Measurements from ENCODE around the gene SCAP. TPM values are rescaled to one million over a fixed set of nuclear protein-coding genes. Genes with fewer than 3 reads are reported as not detected.
A peak's percentile ranks its signal among the peaks of the same experiment; 100 is the strongest.

Gene SCAP
- total and polyA plus RNA-seq, 4 donors = 44.1 to 91.8 (median 47.4) TPM

DNA sequence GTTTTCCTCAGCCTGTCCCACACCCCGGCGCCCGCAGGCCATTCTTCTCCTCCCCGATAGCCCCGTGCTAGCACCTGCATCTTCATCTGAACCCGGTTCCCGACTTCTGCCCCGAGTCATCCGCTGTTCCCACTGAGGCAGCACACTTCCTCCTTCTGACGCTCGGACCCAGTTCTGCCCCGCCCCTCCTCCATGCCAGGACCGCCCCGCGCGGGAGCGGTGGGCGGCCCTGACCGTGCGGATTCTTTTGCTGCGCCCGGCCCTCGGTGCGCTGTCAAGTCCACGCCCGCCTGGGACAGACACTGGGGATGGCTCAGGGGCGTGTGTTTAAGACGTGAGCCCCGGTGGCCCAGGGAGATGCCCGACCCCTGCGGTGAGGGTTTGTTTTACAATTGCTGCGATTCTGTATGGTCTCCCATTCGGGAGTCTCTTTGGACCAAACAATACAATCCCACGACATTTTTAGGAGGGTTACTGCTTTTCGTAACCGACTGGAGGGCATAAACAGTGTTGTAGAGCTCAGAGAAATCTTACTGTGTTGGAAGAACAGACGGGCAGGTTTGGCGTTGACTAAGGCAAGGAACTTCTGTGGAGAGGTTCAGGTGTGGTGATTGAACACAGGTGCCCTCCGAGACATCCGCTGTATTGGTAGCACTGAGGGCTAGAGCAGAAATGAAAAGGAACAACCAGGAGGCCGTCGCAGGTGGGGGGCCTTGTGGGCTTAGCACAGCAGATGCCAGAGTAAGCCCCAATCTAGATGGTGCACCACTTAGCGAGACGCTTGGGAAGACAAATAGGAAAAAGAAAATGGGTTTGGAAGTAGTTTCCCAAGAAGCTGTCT lies 94.2 kb downstream of the SCAP start:
- Histone ChIP-seq H3K4me3 (peak overlapping the region; percentile 93), H3K27ac (ENCODE audit: low read depth in 1 of 2, low read length in 1 of 2) (peak overlapping the region; percentile 96 to 97), H3K27me3 (ENCODE audit: control insufficient read depth in 3 of 3, insufficient read depth in 3 of 3, low read length in 2 of 3) (no peaks in the 10 kb centered on the region), H3K9ac (ENCODE audit: insufficient read depth in 1 of 2, low read length in 2 of 2) (peak overlapping the region; percentile 65 to 74), H3K9me3 (ENCODE audit: control insufficient read depth in 4 of 4, insufficient read depth in 3 of 4, low read length in 3 of 4) (no peaks in the 10 kb centered on the region), H3K36me3 (ENCODE audit: control insufficient read depth in 4 of 4, insufficient read depth in 4 of 4, low read length in 4 of 4) (peaks cover 0 to 2% (median 0%) of the 10 kb centered on the region in 4 donors), H3K4me1 (ENCODE audit: control insufficient read depth in 5 of 5, insufficient read depth in 5 of 5, low read length in 5 of 5) (peaks cover 6 to 17% (median 8%) of the 10 kb centered on the region in 5 donors)
- DNase-seq = peak; percentile 93
- WGBS, 2 donors = 7 to 10% methylated on average over 38 to 44 of the region's 44 CpGs
- TF ChIP-seq, protein P1, sequence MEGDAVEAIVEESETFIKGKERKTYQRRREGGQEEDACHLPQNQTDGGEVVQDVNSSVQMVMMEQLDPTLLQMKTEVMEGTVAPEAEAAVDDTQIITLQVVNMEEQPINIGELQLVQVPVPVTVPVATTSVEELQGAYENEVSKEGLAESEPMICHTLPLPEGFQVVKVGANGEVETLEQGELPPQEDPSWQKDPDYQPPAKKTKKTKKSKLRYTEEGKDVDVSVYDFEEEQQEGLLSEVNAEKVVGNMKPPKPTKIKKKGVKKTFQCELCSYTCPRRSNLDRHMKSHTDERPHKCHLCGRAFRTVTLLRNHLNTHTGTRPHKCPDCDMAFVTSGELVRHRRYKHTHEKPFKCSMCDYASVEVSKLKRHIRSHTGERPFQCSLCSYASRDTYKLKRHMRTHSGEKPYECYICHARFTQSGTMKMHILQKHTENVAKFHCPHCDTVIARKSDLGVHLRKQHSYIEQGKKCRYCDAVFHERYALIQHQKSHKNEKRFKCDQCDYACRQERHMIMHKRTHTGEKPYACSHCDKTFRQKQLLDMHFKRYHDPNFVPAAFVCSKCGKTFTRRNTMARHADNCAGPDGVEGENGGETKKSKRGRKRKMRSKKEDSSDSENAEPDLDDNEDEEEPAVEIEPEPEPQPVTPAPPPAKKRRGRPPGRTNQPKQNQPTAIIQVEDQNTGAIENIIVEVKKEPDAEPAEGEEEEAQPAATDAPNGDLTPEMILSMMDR (IDR thresholded peaks at IDR 0.05; ENCODE audit: control extremely low read depth, extremely low read depth) = no peak
- peak; percentile 81 for ATAC-seq (ENCODE audit: insufficient read depth, low FRiP score)

DNA sequence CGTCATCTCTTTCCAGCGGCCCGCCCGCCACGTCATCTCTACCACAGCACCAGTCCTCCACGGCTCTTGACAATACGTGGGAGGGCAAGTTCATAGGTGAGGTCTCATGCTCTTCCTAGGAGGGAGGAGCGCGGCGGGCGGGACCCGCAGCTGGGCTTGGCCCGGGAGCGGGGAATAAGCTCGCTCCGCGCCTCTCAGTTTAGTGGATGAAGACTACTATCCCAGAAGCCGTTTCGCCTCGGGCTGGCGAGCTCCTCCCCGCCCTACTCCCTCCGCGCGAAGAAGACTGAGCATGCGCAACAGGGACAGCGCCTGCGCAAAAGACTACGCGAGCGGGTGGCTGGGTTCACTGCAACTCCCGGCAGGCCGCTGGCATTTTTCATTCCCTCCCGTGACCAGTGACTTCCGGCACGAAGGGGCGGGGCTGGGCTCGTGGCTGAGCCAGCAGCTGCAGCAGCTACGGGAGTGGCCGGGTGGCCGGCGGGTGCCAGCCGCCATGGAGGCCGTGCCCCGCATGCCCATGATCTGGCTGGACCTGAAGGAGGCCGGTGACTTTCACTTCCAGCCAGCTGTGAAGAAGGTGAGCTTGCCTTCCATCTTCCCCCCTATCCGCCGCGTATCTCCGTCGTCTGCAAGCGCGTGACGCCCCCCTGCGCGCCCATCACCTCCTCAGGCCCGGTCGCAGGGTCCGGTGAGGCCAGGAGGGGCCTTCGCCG lies 95.0 kb downstream of the SCAP start, which contains the start of gene PTPN23:
Gene PTPN23, plus strand, starts transcription at position 421 of the 716 bp plus-strand sequence. Its CDS starts 76 bp downstream, at position 497.
- H3K4me1 ChIP-seq (ENCODE audit: control insufficient read depth in 5 of 5, insufficient read depth in 5 of 5, low read length in 5 of 5) = peaks cover 6 to 17% (median 8%) of the 10 kb centered on the region in 5 donors

DNA sequence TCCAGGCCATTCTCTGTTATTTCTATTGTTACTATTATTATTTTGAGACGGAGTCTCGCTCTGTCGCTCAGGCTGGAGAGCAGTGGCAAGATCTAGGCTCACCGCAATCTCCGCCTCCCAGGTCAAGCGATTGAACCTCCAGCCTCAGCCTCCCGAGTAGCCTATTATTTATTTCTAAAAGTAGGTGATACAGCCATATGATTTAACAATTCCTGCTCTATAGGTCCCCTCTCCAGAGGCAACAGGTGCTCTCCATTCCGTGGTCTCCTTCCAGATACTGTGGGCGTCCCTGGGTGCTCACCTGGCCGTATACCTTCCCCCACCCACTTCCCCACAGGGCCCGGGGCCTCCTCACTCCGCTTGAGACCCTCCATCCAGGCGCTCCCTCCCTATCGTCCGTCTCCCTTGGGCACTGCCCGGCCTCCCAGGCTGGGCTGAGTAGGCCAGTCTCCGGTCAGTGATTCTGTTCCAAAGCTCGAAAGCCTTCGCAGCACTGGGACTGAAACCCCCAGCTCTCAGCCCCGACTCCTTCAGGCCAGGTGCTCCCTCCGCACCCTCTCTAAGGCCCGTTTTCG lies 95.6 kb downstream of the SCAP start:
- peaks cover 0 to 2% (median 0%) of the 10 kb centered on the region in 4 donors for H3K36me3 ChIP-seq (ENCODE audit: control insufficient read depth in 4 of 4, insufficient read depth in 4 of 4, low read length in 4 of 4)
- whole genome bisulfite sequencing, 2 donors = 14% methylated on average over 23 of the region's 23 CpGs
- H3K9me3 ChIP-seq (ENCODE audit: control insufficient read depth in 4 of 4, insufficient read depth in 3 of 4, low read length in 3 of 4) = no peaks in the 10 kb centered on the region
- no peaks in the 10 kb centered on the region for H3K27me3 ChIP-seq (ENCODE audit: control insufficient read depth in 3 of 3, insufficient read depth in 3 of 3, low read length in 2 of 3)
- DNase-seq (no peak), ATAC-seq (ENCODE audit: insufficient read depth, low FRiP score) (no peak)
- H3K4me3 ChIP-seq = peak overlapping the region; percentile 60
- TF ChIP-seq, protein P1 (IDR thresholded peaks at IDR 0.05; ENCODE audit: control extremely low read depth, extremely low read depth) = no peak
- H3K27ac ChIP-seq (ENCODE audit: low read depth in 1 of 2, low read length in 1 of 2) = peak overlapping the region; percentile 89 to 94
- peak overlapping the region; percentile 96 to 99 for H3K9ac ChIP-seq (ENCODE audit: insufficient read depth in 1 of 2, low read length in 2 of 2)
- peaks cover 6 to 17% (median 8%) of the 10 kb centered on the region in 5 donors for H3K4me1 ChIP-seq (ENCODE audit: control insufficient read depth in 5 of 5, insufficient read depth in 5 of 5, low read length in 5 of 5)

More for the DNA sequence above, 95.0 kb downstream of the SCAP start, which contains the start of gene PTPN23:
- Histone ChIP-seq H3K9me3 (ENCODE audit: control insufficient read depth in 4 of 4, insufficient read depth in 3 of 4, low read length in 3 of 4) (no peaks in the 10 kb centered on the region), H3K4me3 (peak within 1 kb of the TSS; percentile 93), H3K36me3 (ENCODE audit: control insufficient read depth in 4 of 4, insufficient read depth in 4 of 4, low read length in 4 of 4) (peaks cover 0 to 2% (median 0%) of the 10 kb centered on the region in 4 donors), H3K27ac (ENCODE audit: low read depth in 1 of 2, low read length in 1 of 2) (peak within 1 kb of the TSS; percentile 96 to 97), H3K9ac (ENCODE audit: insufficient read depth in 1 of 2, low read length in 2 of 2) (peak within 1 kb of the TSS; percentile 96 to 99), H3K27me3 (ENCODE audit: control insufficient read depth in 3 of 3, insufficient read depth in 3 of 3, low read length in 2 of 3) (no peaks in the 10 kb centered on the region)
- 0% methylated on average over 57 to 61 of the region's 61 CpGs for WGBS, 2 donors
- TF ChIP-seq, protein P1 (IDR thresholded peaks at IDR 0.05; ENCODE audit: control extremely low read depth, extremely low read depth) = no peak
- DNase-seq (peak; percentile 100), ATAC-seq (ENCODE audit: insufficient read depth, low FRiP score) (peak; percentile 90)

Data from lung (tissue), 12 donors.